BLaER1 (cell line): ENCODE measurements around the gene GADD45A.

Experiments
- H3K27ac ChIP-seq: shearing (Covaris generic); formaldehyde crosslinking; 2 replicates; pipeline ENCODE4 v1.8.1; 2022
- H3K27me3 ChIP-seq: shearing (Covaris generic); formaldehyde crosslinking; 2 replicates; pipeline ENCODE4 v1.8.1; 2022
- H3K36me3 ChIP-seq: shearing (Covaris generic); formaldehyde crosslinking; 2 replicates; pipeline ENCODE4 v1.8.1; 2022
- H3K4me1 ChIP-seq: shearing (Covaris generic); formaldehyde crosslinking; 2 replicates; pipeline ENCODE4 v1.8.1; 2022
- H3K4me2 ChIP-seq: shearing (Covaris generic); formaldehyde crosslinking; 2 replicates; pipeline ENCODE4 v1.8.1; 2022
- H3K4me3 ChIP-seq: shearing (Covaris generic); formaldehyde crosslinking; 2 replicates; pipeline ENCODE4 v1.8.1; 2022
- H3K9ac ChIP-seq: shearing (Covaris generic); formaldehyde crosslinking; 2 replicates; pipeline ENCODE4 v1.8.1; 2022
- H3K9me3 ChIP-seq: shearing (Covaris generic); formaldehyde crosslinking; 2 replicates; pipeline ENCODE4 v1.8.1; 2022
- H4K20me1 ChIP-seq: shearing (Covaris generic); formaldehyde crosslinking; 2 replicates; pipeline ENCODE4 v1.8.1; 2022
- Cebpa-rat ChIP-seq: shearing (Covaris generic); IDR thresholded peaks from 2 replicates; pipeline ENCODE4 v1.8.1; 2022

The GADD45A gene

GRCh38 chr1:67666636-67667035, 18.4 kb upstream of the GADD45A start:
- no peak overlapping the region for H3K27ac ChIP-seq
- H3K9ac ChIP-seq: no peak overlapping the region
- no peak for TF ChIP-seq Cebpa-rat
- H3K4me1 ChIP-seq: no peaks in the 10 kb centered on the region
- H3K27me3 ChIP-seq: no peaks in the 10 kb centered on the region
- H3K36me3 ChIP-seq: no peaks in the 10 kb centered on the region
- H3K4me3 ChIP-seq: no peak overlapping the region
- no peak overlapping the region for H3K4me2 ChIP-seq
- H4K20me1 ChIP-seq: no peaks in the 10 kb centered on the region
- H3K9me3 ChIP-seq: no peaks in the 10 kb centered on the region

DNA sequence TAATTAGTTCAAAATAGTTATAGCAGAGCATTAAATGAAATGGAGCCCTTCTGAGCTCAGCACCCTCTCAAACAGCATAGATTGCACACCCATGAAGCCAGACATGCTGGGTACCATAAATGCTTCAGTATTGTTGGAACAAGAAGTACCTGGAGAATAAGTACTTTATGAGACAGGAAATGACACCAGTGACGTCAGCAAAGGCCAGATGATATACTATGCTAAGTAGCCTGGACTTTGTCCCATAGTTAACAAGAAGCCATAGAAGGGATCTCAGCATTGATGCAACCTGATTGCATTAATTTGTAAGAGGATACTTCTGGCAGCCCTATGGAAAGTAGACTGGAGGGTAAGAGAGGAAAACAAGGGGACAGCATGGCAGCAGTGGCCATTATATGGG, 16.3 kb upstream of the GADD45A start:
- Histone ChIP-seq H3K27me3 (no peaks in the 10 kb centered on the region), H3K27ac (no peak overlapping the region), H3K36me3 (no peaks in the 10 kb centered on the region), H3K4me2 (no peak overlapping the region), H3K9ac (no peak overlapping the region), H3K4me3 (no peak overlapping the region), H3K4me1 (no peaks in the 10 kb centered on the region), H3K9me3 (no peaks in the 10 kb centered on the region), H4K20me1 (no peaks in the 10 kb centered on the region)
- TF ChIP-seq Cebpa-rat: no peak

- Histone ChIP-seq H3K27me3 (no peaks in the 10 kb centered on the region), H4K20me1 (no peaks in the 10 kb centered on the region), H3K9me3 (no peaks in the 10 kb centered on the region), H3K4me2 (no peak overlapping the region), H3K36me3 (no peaks in the 10 kb centered on the region), H3K4me3 (no peak overlapping the region), H3K9ac (no peak overlapping the region), H3K4me1 (peaks cover 25% of the 10 kb centered on the region), H3K27ac (no peak overlapping the region)
- no peak for TF ChIP-seq Cebpa-rat
Measured at GRCh38 chr1:67672260-67672803, 12.7 kb upstream of the GADD45A start.

GRCh38 chr1:67673468-67674201, 11.4 kb upstream of the GADD45A start:
- H3K9me3 ChIP-seq: no peaks in the 10 kb centered on the region
- no peak for TF ChIP-seq Cebpa-rat
- peaks cover 25% of the 10 kb centered on the region for H3K4me1 ChIP-seq
- no peaks in the 10 kb centered on the region for H4K20me1 ChIP-seq
- no peak overlapping the region for H3K9ac ChIP-seq
- H3K4me3 ChIP-seq: no peak overlapping the region
- peak overlapping the region; percentile 64; the same call in 1 of the 2 replicates for H3K4me2 ChIP-seq
- H3K36me3 ChIP-seq: no peaks in the 10 kb centered on the region
- no peaks in the 10 kb centered on the region for H3K27me3 ChIP-seq
- H3K27ac ChIP-seq: no peak overlapping the region

DNA sequence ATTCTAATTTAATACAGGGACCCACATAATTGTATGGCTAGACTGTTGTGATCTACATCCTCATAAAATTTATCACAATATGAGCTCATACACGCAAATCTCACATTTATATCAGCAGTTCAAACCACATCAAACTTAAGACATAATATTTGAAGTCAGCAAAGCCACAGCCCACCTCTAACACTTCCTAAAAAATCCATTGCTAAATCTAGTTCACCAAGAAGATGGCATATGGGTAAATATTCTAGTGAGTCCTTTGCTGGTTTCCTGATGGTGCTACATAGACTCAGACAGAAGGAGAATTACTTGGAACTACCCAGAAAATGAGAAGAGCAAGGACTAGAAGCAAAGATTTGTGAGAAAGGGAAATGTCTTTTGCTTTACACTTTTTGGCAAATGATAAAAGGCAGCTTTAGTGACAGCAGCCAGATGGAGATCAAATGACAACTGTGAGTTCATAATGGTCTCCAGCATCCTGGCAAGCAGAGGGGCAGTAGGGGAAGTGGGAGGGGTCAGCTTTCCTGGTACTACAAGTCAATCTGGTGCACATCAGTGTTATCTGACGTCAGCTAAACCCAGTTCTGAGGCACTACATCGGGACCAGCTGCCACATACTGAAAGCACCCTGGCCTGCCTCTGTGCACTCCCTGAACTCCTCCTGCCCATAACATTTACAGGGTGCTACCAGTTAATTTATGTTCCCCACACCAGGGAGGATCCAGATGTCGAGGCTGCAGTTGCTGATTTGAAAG, 10.6 kb upstream of the GADD45A start:
- Histone ChIP-seq H3K9ac (peak overlapping the region; percentile 31; the same call in 1 of the 2 replicates), H3K27ac (no peak overlapping the region), H3K4me3 (no peak overlapping the region), H3K36me3 (no peaks in the 10 kb centered on the region), H4K20me1 (no peaks in the 10 kb centered on the region), H3K27me3 (no peaks in the 10 kb centered on the region), H3K4me2 (peak overlapping the region; percentile 64), H3K4me1 (peaks cover 25% of the 10 kb centered on the region), H3K9me3 (no peaks in the 10 kb centered on the region)
- TF ChIP-seq Cebpa-rat: no peak

GRCh38 chr1:67675800-67676199, 9.2 kb upstream of the GADD45A start:
- no peak overlapping the region for H3K9ac ChIP-seq
- H4K20me1 ChIP-seq: no peaks in the 10 kb centered on the region
- no peak for TF ChIP-seq Cebpa-rat
- no peaks in the 10 kb centered on the region for H3K27me3 ChIP-seq
- no peaks in the 10 kb centered on the region for H3K9me3 ChIP-seq
- H3K4me3 ChIP-seq: no peak overlapping the region
- H3K36me3 ChIP-seq: no peaks in the 10 kb centered on the region
- no peak overlapping the region for H3K27ac ChIP-seq
- H3K4me2 ChIP-seq: no peak overlapping the region
- H3K4me1 ChIP-seq: peaks cover 25% of the 10 kb centered on the region

GRCh38 chr1:67676287-67676686, 8.7 kb upstream of the GADD45A start:
- H3K9me3 ChIP-seq: no peaks in the 10 kb centered on the region
- no peak overlapping the region for H3K27ac ChIP-seq
- no peaks in the 10 kb centered on the region for H3K27me3 ChIP-seq
- no peaks in the 10 kb centered on the region for H3K36me3 ChIP-seq
- no peak overlapping the region for H3K4me3 ChIP-seq
- H3K9ac ChIP-seq: no peak overlapping the region
- no peak for TF ChIP-seq Cebpa-rat
- no peak overlapping the region for H3K4me2 ChIP-seq
- peaks cover 25% of the 10 kb centered on the region for H3K4me1 ChIP-seq
- no peaks in the 10 kb centered on the region for H4K20me1 ChIP-seq

- no peaks in the 10 kb centered on the region for H3K9me3 ChIP-seq
- no peak overlapping the region for H3K9ac ChIP-seq
- H3K27ac ChIP-seq: no peak overlapping the region
- no peaks in the 10 kb centered on the region for H3K36me3 ChIP-seq
- H3K4me3 ChIP-seq: no peak overlapping the region
- peaks cover 25% of the 10 kb centered on the region for H3K4me1 ChIP-seq
- H3K27me3 ChIP-seq: no peaks in the 10 kb centered on the region
- H4K20me1 ChIP-seq: no peaks in the 10 kb centered on the region
- TF ChIP-seq Cebpa-rat: no peak
- no peak overlapping the region for H3K4me2 ChIP-seq
Measured at GRCh38 chr1:67676946-67677345, 8.1 kb upstream of the GADD45A start.

DNA sequence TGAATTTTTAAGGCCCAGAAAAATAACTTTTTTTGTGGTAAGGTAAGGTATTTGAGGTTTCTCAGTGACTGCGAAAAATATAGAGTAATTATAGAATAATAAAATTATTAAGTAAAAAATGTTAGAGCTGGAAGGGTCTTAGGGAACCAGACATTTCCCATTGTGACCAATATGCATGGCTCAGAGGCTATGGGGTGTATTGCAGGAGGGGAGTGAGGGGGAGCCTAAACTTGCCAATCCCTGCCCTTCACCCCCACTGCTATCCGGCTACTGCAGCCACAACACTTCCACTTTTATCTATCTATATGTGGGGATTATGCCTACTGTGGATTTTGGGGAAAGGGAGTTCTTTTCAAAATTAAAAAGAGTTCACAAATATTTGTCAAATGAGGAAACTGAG, 7.6 kb upstream of the GADD45A start:
- H3K4me2 ChIP-seq: no peak overlapping the region
- H4K20me1 ChIP-seq: no peaks in the 10 kb centered on the region
- peaks cover 25% of the 10 kb centered on the region for H3K4me1 ChIP-seq
- no peak overlapping the region for H3K4me3 ChIP-seq
- no peaks in the 10 kb centered on the region for H3K27me3 ChIP-seq
- H3K27ac ChIP-seq: no peak overlapping the region
- no peaks in the 10 kb centered on the region for H3K36me3 ChIP-seq
- no peak for TF ChIP-seq Cebpa-rat
- no peaks in the 10 kb centered on the region for H3K9me3 ChIP-seq
- no peak overlapping the region for H3K9ac ChIP-seq

DNA sequence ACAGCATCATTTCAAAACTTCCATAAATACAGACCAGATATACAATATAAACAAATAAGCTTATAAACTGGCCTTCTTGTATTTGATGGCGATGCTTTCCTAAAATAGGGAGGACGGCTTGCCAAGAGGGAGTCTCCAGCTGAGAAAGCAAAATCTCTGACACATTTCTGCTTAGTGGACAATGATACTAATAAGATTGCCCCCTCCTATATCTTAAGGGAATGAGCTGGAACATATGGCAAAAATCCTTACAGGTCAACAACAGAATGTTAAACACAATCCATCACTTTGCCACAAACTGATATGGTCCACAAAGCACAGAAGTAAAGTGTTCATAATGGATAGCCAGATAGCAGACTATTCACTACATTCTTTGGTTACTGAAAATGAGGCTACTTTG, 7.1 kb upstream of the GADD45A start:
- Histone ChIP-seq H3K36me3 (no peaks in the 10 kb centered on the region), H3K27me3 (no peaks in the 10 kb centered on the region), H3K4me3 (no peak overlapping the region)

More for the DNA sequence above, 7.1 kb upstream of the GADD45A start:
- Histone ChIP-seq H3K9ac (no peak overlapping the region), H4K20me1 (no peaks in the 10 kb centered on the region), H3K27ac (no peak overlapping the region), H3K4me2 (no peak overlapping the region), H3K4me1 (peaks cover 25% of the 10 kb centered on the region), H3K9me3 (no peaks in the 10 kb centered on the region)
- no peak for TF ChIP-seq Cebpa-rat
